Stromal cell of bone marrow (primary cell): Measurements from ENCODE around the gene PDX1.
A peak's percentile ranks its signal among the peaks of the same experiment; 100 is the strongest.
"Not testable (repeated sequence)": the region's sequence is repeated elsewhere in the genome, so short reads cannot be mapped to it uniquely, and the experiment has no call there.

Source experiments
- DNase-seq: peaks from one replicate; pipeline ENCODE4 v3.0.0-alpha.2; 2012; ENCODE audit warnings: low read depth

Gene PDX1

GRCh38 chr13:27956576-27957300, 36.9 kb downstream of the PDX1 start:
- no peak for DNase-seq

GRCh38 chr13:27959976-27960361, 40.2 kb downstream of the PDX1 start:
- DNase-seq = no peak

GRCh38 chr13:27960362-27961226, 40.8 kb downstream of the PDX1 start:
- peak; percentile 13 for DNase-seq

- no peak for DNase-seq
Observed at GRCh38 chr13:27961227-27962085, 41.7 kb downstream of the PDX1 start.

- DNase-seq = no peak
Observed at GRCh38 chr13:27962128-27962841, 42.5 kb downstream of the PDX1 start.

- DNase-seq = no peak
Observed at GRCh38 chr13:27962982-27963381, 43.2 kb downstream of the PDX1 start.

GRCh38 chr13:27963491-27963890, 43.7 kb downstream of the PDX1 start:
- no peak for DNase-seq

GRCh38 chr13:27964206-27964605, 44.4 kb downstream of the PDX1 start:
- not testable (repeated sequence) for DNase-seq

- DNase-seq = no peak
Observed at GRCh38 chr13:27964741-27965323, 45.0 kb downstream of the PDX1 start.

GRCh38 chr13:27965343-27965739, 45.5 kb downstream of the PDX1 start:
- no peak for DNase-seq

- DNase-seq = no peak
Observed at GRCh38 chr13:27965740-27966640, 46.2 kb downstream of the PDX1 start.

- no peak for DNase-seq
Observed at GRCh38 chr13:27966641-27967202, 46.9 kb downstream of the PDX1 start.

- no peak for DNase-seq
Observed at GRCh38 chr13:27967203-27967735, 47.5 kb downstream of the PDX1 start.

- no peak for DNase-seq
Observed at GRCh38 chr13:27967736-27968315, 48.0 kb downstream of the PDX1 start.

GRCh38 chr13:27968316-27969081, 48.7 kb downstream of the PDX1 start:
- no peak for DNase-seq

GRCh38 chr13:27969082-27969865, 49.5 kb downstream of the PDX1 start, which contains the start of gene CDX2:
CDX2 (minus strand) TSS chr13:27969315; CDS start chr13:27969006, 309 bp downstream.
- no peak for DNase-seq

- no peak for DNase-seq
Observed at GRCh38 chr13:27969866-27970229, 50.0 kb downstream of the PDX1 start.
